ENCODE measurements around the gene KRTAP10-6. TPM values are rescaled to one million over a fixed set of nuclear protein-coding genes. Genes with fewer than 3 reads are reported as not detected.

KRTAP10-6 gene
- total and polyA plus RNA-seq, 4 experiments from 2014 or later, result not detected

DNA sequence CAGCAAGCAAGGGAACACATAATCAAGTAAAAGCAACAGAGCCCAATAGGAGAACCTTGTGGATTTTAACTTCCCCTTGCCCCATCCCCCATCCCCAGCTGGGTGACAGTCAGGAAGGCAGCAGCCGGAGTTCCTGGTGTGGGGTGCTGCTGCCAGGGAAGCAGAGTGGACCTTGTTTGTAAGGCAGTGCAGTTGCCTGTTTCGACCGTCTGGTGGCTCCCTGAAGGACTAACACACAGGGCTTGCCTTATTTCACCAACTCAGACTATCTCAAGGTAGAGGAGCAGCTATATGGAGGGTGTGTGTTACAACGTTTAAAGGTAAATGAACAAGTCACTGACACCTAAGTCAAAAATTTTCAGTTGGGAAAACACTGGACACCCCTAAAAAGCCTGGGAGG lies 26.2 kb upstream of the KRTAP10-6 start:
- H3K9me3 Mint-ChIP-seq, result peaks cover 2 to 37% (median 30%) of the 10 kb centered on the region in 8 donors
- CTCF ChIA-PET (ENCODE audit: partially characterized antibody), result interaction anchor here (0.9 to 2.8 kb wide), 10 partner anchors 11 to 124 kb away, joined by 3 to 19 read pairs (median 7); partner anchors contain the start of genes KRTAP12-3 and KRTAP12-4
- H3K36me3 Mint-ChIP-seq, result peaks cover 22 to 31% of the 10 kb centered on the region in 2 donors
- Histone ChIP-seq H3K9me3 (ENCODE audit: control insufficient read depth in 1 of 2, low read length in 2 of 2) (no peaks in the 10 kb centered on the region), H3K4me3 (ENCODE audit: low read length in 2 of 2) (peak overlapping the region in 1 of 2 donors; percentile 12), H3K27me3 (ENCODE audit: insufficient read depth, low read length) (no peaks in the 10 kb centered on the region), H3K36me3 (ENCODE audit: insufficient read depth, low read length) (no peaks in the 10 kb centered on the region), H3K27ac (ENCODE audit: low read depth, low read length) (peak overlapping the region; percentile 40), H3K4me1 (ENCODE audit: insufficient read depth, low read length) (peaks cover 43% of the 10 kb centered on the region)
- peak overlapping the region; percentile 39 to 81 (median 68) for H3K4me3 Mint-ChIP-seq
- peak overlapping the region; percentile 83 to 96 (median 93) for H3K27ac Mint-ChIP-seq
- POLR2A ChIA-PET (ENCODE audit: partially characterized antibody), result interaction anchor here (1.0 to 5.4 kb wide), 13 partner anchors 12 to 124 kb away, joined by 3 to 89 read pairs (median 5); partner anchors contain the start of genes KRTAP10-12, KRTAP12-2, KRTAP12-3 and KRTAP12-4
- intact Hi-C loops (cut with micrococcal nuclease), result loop anchor here (10.0 kb wide), 1 partner anchor 74 kb away; the partner anchor contains the start of gene KRTAP10-1
- H3K4me1 Mint-ChIP-seq, result peaks cover 31 to 60% (median 48%) of the 10 kb centered on the region in 4 donors
- DNase-seq, result no peak
- no peaks in the 10 kb centered on the region for H3K27me3 Mint-ChIP-seq

GRCh38 chr21:44617071-44617501 lies 24.8 kb upstream of the KRTAP10-6 start:
- ChIA-PET CTCF (ENCODE audit: partially characterized antibody) (interaction anchor here (0.6 to 2.8 kb wide), 3 partner anchors 36 to 107 kb away, joined by 4 to 10 read pairs (median 6); no protein-coding TSS in a partner anchor), POLR2A (ENCODE audit: partially characterized antibody) (interaction anchor here (2.5 to 3.1 kb wide), 2 partner anchors 38 to 41 kb away, joined by 12 to 29 read pairs; partner anchors contain the start of genes KRTAP12-3 and KRTAP12-4)
- H3K4me1 ChIP-seq (ENCODE audit: insufficient read depth, low read length), result peaks cover 43% of the 10 kb centered on the region
- Mint-ChIP-seq H3K27ac (peak overlapping the region in 4 of 7 donors; percentile 12 to 96 (median 67)), H3K9me3 (peaks cover 2 to 28% (median 20%) of the 10 kb centered on the region in 8 donors), H3K4me3 (no peak overlapping the region), H3K4me1 (peaks cover 30 to 60% (median 47%) of the 10 kb centered on the region in 4 donors), H3K36me3 (peaks cover 17 to 21% of the 10 kb centered on the region in 2 donors), H3K27me3 (no peaks in the 10 kb centered on the region)
- H3K9me3 ChIP-seq (ENCODE audit: control insufficient read depth in 1 of 2, low read length in 2 of 2), result no peaks in the 10 kb centered on the region
- no peaks in the 10 kb centered on the region for H3K36me3 ChIP-seq (ENCODE audit: insufficient read depth, low read length)
- no peaks in the 10 kb centered on the region for H3K27me3 ChIP-seq (ENCODE audit: insufficient read depth, low read length)
- no peak for DNase-seq
- intact Hi-C loops (cut with micrococcal nuclease), result loop anchor here (10.0 kb wide), 1 partner anchor 72 kb away; the partner anchor contains the start of gene KRTAP10-1
- no peak overlapping the region for H3K27ac ChIP-seq (ENCODE audit: low read depth, low read length)
- no peak overlapping the region for H3K4me3 ChIP-seq (ENCODE audit: low read length in 2 of 2)

- H3K9me3 ChIP-seq (ENCODE audit: control insufficient read depth in 1 of 2, low read length in 2 of 2), result no peaks in the 10 kb centered on the region
- intact Hi-C loops (cut with micrococcal nuclease), result loop anchor here (10.0 kb wide), 1 partner anchor 72 kb away; the partner anchor contains the start of gene KRTAP10-1
- no peaks in the 10 kb centered on the region for H3K27me3 ChIP-seq (ENCODE audit: insufficient read depth, low read length)
- DNase-seq, result no peak
- Mint-ChIP-seq H3K27me3 (no peaks in the 10 kb centered on the region), H3K9me3 (peaks cover 0 to 28% (median 19%) of the 10 kb centered on the region in 8 donors), H3K4me1 (peaks cover 30 to 60% (median 47%) of the 10 kb centered on the region in 4 donors), H3K36me3 (peaks cover 17 to 21% of the 10 kb centered on the region in 2 donors), H3K27ac (peak overlapping the region in 5 of 7 donors; percentile 32 to 83 (median 51)), H3K4me3 (peak overlapping the region in 1 of 8 donors; percentile 8)
- H3K27ac ChIP-seq (ENCODE audit: low read depth, low read length), result no peak overlapping the region
- ChIA-PET POLR2A (ENCODE audit: partially characterized antibody) (interaction anchor here (2.5 kb wide), 1 partner anchor 41 kb away, joined by 12 read pairs; the partner anchor contains the start of gene KRTAP12-3), CTCF (ENCODE audit: partially characterized antibody) (interaction anchor here (0.6 kb wide), 1 partner anchor 106 kb away, joined by 4 read pairs; no protein-coding TSS in a partner anchor)
- H3K4me1 ChIP-seq (ENCODE audit: insufficient read depth, low read length), result peaks cover 43% of the 10 kb centered on the region
- H3K36me3 ChIP-seq (ENCODE audit: insufficient read depth, low read length), result no peaks in the 10 kb centered on the region
- H3K4me3 ChIP-seq (ENCODE audit: low read length in 2 of 2), result no peak overlapping the region
Observed at GRCh38 chr21:44616591-44616926, 24.3 kb upstream of the KRTAP10-6 start.

DNA sequence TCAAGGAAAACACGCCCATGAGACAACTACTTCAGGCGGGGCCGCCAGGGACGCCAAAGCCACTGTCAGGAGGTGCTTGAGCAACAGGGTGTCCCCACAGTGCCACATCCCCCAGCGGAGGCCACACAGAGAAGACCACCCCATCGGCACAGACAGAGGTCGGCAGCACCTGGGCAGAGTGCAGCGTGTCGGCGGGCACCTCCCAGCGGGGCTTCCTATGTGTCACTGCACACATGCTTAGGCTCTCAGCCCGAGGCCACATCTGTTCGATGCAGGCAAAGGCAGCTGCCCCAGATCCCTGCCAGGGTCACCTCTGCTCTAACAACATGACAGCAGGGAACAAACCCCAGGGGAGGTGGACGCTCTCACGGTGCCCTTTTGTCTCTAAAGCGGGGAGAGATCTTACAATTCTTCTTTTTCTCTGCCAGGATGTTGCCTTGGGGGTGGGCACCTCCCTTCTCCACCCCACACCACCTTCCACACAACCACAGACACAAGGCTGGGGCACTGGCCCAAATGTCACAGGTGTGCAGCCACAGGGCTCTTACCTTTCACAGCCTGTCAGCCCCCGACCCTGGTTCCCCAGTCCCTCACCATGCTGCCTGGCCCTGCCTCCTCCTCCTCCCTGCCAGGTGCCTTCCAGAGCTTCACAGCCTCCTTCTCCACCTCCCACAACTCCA lies 23.7 kb upstream of the KRTAP10-6 start:
- Mint-ChIP-seq H3K4me3 (peak overlapping the region in 2 of 8 donors; percentile 6 to 26), H3K9me3 (peaks cover 0 to 34% (median 24%) of the 10 kb centered on the region in 8 donors), H3K27ac (peak overlapping the region in 6 of 7 donors; percentile 32 to 86 (median 52)), H3K36me3 (peaks cover 17 to 21% of the 10 kb centered on the region in 2 donors), H3K27me3 (no peaks in the 10 kb centered on the region), H3K4me1 (peaks cover 30 to 60% (median 47%) of the 10 kb centered on the region in 4 donors)
- no peak overlapping the region for H3K27ac ChIP-seq (ENCODE audit: low read depth, low read length)
- no peak overlapping the region for H3K4me3 ChIP-seq (ENCODE audit: low read length in 2 of 2)
- no peaks in the 10 kb centered on the region for H3K36me3 ChIP-seq (ENCODE audit: insufficient read depth, low read length)
- ChIA-PET CTCF (ENCODE audit: partially characterized antibody) (interaction anchor here (0.6 to 1.4 kb wide), 2 partner anchors 106 to 126 kb away, joined by 4 to 5 read pairs; no protein-coding TSS in a partner anchor), POLR2A (ENCODE audit: partially characterized antibody) (interaction anchor here (2.5 kb wide), 1 partner anchor 42 kb away, joined by 12 read pairs; the partner anchor contains the start of gene KRTAP12-3)
- peaks cover 43% of the 10 kb centered on the region for H3K4me1 ChIP-seq (ENCODE audit: insufficient read depth, low read length)
- intact Hi-C loops (cut with micrococcal nuclease), result loop anchor here (10.0 kb wide), 1 partner anchor 71 kb away; the partner anchor contains the start of gene KRTAP10-1
- no peaks in the 10 kb centered on the region for H3K9me3 ChIP-seq (ENCODE audit: control insufficient read depth in 1 of 2, low read length in 2 of 2)
- H3K27me3 ChIP-seq (ENCODE audit: insufficient read depth, low read length), result no peaks in the 10 kb centered on the region
- no peak for DNase-seq

- peaks cover 13 to 15% of the 10 kb centered on the region in 2 donors for H3K36me3 Mint-ChIP-seq
- no peaks in the 10 kb centered on the region for H3K27me3 Mint-ChIP-seq
- CTCF ChIA-PET (ENCODE audit: partially characterized antibody), result interaction anchor here (0.7 to 1.4 kb wide), 2 partner anchors 127 to 216 kb away, joined by 3 to 5 read pairs; no protein-coding TSS in a partner anchor
- Histone ChIP-seq H3K4me1 (ENCODE audit: insufficient read depth, low read length) (peaks cover 43% of the 10 kb centered on the region), H3K9me3 (ENCODE audit: control insufficient read depth in 1 of 2, low read length in 2 of 2) (no peaks in the 10 kb centered on the region), H3K4me3 (ENCODE audit: low read length in 2 of 2) (no peak overlapping the region), H3K36me3 (ENCODE audit: insufficient read depth, low read length) (no peaks in the 10 kb centered on the region), H3K27ac (ENCODE audit: low read depth, low read length) (no peak overlapping the region), H3K27me3 (ENCODE audit: insufficient read depth, low read length) (no peaks in the 10 kb centered on the region)
- no peak for DNase-seq
- peaks cover 0 to 33% (median 24%) of the 10 kb centered on the region in 8 donors for H3K9me3 Mint-ChIP-seq
- POLR2A ChIA-PET (ENCODE audit: partially characterized antibody), result interaction anchor here (0.6 to 2.5 kb wide), 2 partner anchors 42 to 43 kb away, joined by 3 to 12 read pairs; partner anchors contain the start of gene KRTAP12-3
- H3K27ac Mint-ChIP-seq, result no peak overlapping the region
- no peak overlapping the region for H3K4me3 Mint-ChIP-seq
- peaks cover 30 to 56% (median 43%) of the 10 kb centered on the region in 4 donors for H3K4me1 Mint-ChIP-seq
- intact Hi-C loops (cut with micrococcal nuclease), result loop anchor here (10.0 kb wide), 1 partner anchor 71 kb away; the partner anchor contains the start of gene KRTAP10-1
Observed at GRCh38 chr21:44615466-44615865, 23.2 kb upstream of the KRTAP10-6 start.

GRCh38 chr21:44614961-44615391 lies 22.7 kb upstream of the KRTAP10-6 start:
- peaks cover 12 to 14% of the 10 kb centered on the region in 2 donors for H3K36me3 Mint-ChIP-seq
- ChIA-PET CTCF (ENCODE audit: partially characterized antibody) (interaction anchor here (0.7 to 1.4 kb wide), 2 partner anchors 127 to 215 kb away, joined by 3 to 5 read pairs; no protein-coding TSS in a partner anchor), POLR2A (ENCODE audit: partially characterized antibody) (interaction anchor here (0.6 kb wide), 1 partner anchor 43 kb away, joined by 3 read pairs; the partner anchor contains the start of gene KRTAP12-3)
- H3K9me3 ChIP-seq (ENCODE audit: control insufficient read depth in 1 of 2, low read length in 2 of 2), result no peaks in the 10 kb centered on the region
- H3K9me3 Mint-ChIP-seq, result peaks cover 0 to 34% (median 23%) of the 10 kb centered on the region in 8 donors
- H3K4me1 Mint-ChIP-seq, result peaks cover 28 to 51% (median 40%) of the 10 kb centered on the region in 4 donors
- no peaks in the 10 kb centered on the region for H3K27me3 ChIP-seq (ENCODE audit: insufficient read depth, low read length)
- intact Hi-C loops (cut with micrococcal nuclease), result loop anchor here (10.0 kb wide), 1 partner anchor 70 kb away; the partner anchor contains the start of gene KRTAP10-1
- H3K4me3 Mint-ChIP-seq, result peak overlapping the region in 1 of 8 donors; percentile 54
- H3K4me3 ChIP-seq (ENCODE audit: low read length in 2 of 2), result no peak overlapping the region
- no peak overlapping the region for H3K27ac Mint-ChIP-seq
- peaks cover 41% of the 10 kb centered on the region for H3K4me1 ChIP-seq (ENCODE audit: insufficient read depth, low read length)
- no peaks in the 10 kb centered on the region for H3K36me3 ChIP-seq (ENCODE audit: insufficient read depth, low read length)
- no peak for DNase-seq
- no peak overlapping the region for H3K27ac ChIP-seq (ENCODE audit: low read depth, low read length)
- no peaks in the 10 kb centered on the region for H3K27me3 Mint-ChIP-seq
